Epithelial cell of proximal tubule (primary cell): ENCODE results near the gene DDRGK1. TPM values are rescaled to one million over a fixed set of nuclear protein-coding genes. Genes with fewer than 3 reads are reported as not detected.
"Not testable (repeated sequence)": the region's sequence is repeated elsewhere in the genome, so short reads cannot be mapped to it uniquely, and the experiment has no call there.

ENCODE experiments used
- DNase-seq: peaks from one replicate; pipeline ENCODE4 v3.0.0-alpha.2; 2011; ENCODE audit warnings: low read depth
- H3K4me3 ChIP-seq: 2 replicates; pipeline ENCODE4 v1.5.1; 2011; ENCODE audit warnings: low read depth, mild to moderate bottlenecking, low read length
- CTCF ChIP-seq: conservative IDR thresholded peaks from 2 replicates; pipeline ENCODE4 v1.5.1; 2012; ENCODE audit warnings: low read depth, mild to moderate bottlenecking, low read length
- total RNA-seq: library from RNA; depleted of rRNA; stranded (reverse); fragments of >200 nt; gene quantifications from 2 replicates; pipeline ENCODE4 v1.2.3, GENCODE V29; 2015

Gene DDRGK1
- total RNA-seq, 1 donor from 2014 or later, result 63.5 TPM

- H3K4me3 ChIP-seq, result no peak overlapping the region
- no peak for TF ChIP-seq CTCF
- no peak for DNase-seq
Observed at GRCh38 chr20:3192226-3193015, 12.1 kb downstream of the DDRGK1 start.

GRCh38 chr20:3190681-3191111 is 13.8 kb downstream of the DDRGK1 start:
- no peak overlapping the region for H3K4me3 ChIP-seq
- no peak for TF ChIP-seq CTCF
- no peak for DNase-seq

GRCh38 chr20:3189561-3190131 is 14.8 kb downstream of the DDRGK1 start:
- DNase-seq, result no peak
- no peak for TF ChIP-seq CTCF
- H3K4me3 ChIP-seq, result no peak overlapping the region

GRCh38 chr20:3188823-3189413 is 15.6 kb downstream of the DDRGK1 start:
- TF ChIP-seq CTCF, result no peak
- no peak for DNase-seq
- no peak overlapping the region for H3K4me3 ChIP-seq

- DNase-seq, H3K4me3 ChIP-seq: not testable (repeated sequence)
Observed at GRCh38 chr20:3187861-3188260, 16.6 kb downstream of the DDRGK1 start.

- no peak for DNase-seq
- TF ChIP-seq CTCF, result no peak
- no peak overlapping the region for H3K4me3 ChIP-seq
Observed at GRCh38 chr20:3183896-3184612, 20.4 kb downstream of the DDRGK1 start.

GRCh38 chr20:3182429-3182828 is 22.1 kb downstream of the DDRGK1 start:
- H3K4me3 ChIP-seq, DNase-seq: not testable (repeated sequence)

GRCh38 chr20:3181270-3181669 is 23.2 kb downstream of the DDRGK1 start:
- no peak for TF ChIP-seq CTCF
- no peak for DNase-seq
- no peak overlapping the region for H3K4me3 ChIP-seq
